ENCODE measurements around the gene CSH2.

The CSH2 gene

DNA sequence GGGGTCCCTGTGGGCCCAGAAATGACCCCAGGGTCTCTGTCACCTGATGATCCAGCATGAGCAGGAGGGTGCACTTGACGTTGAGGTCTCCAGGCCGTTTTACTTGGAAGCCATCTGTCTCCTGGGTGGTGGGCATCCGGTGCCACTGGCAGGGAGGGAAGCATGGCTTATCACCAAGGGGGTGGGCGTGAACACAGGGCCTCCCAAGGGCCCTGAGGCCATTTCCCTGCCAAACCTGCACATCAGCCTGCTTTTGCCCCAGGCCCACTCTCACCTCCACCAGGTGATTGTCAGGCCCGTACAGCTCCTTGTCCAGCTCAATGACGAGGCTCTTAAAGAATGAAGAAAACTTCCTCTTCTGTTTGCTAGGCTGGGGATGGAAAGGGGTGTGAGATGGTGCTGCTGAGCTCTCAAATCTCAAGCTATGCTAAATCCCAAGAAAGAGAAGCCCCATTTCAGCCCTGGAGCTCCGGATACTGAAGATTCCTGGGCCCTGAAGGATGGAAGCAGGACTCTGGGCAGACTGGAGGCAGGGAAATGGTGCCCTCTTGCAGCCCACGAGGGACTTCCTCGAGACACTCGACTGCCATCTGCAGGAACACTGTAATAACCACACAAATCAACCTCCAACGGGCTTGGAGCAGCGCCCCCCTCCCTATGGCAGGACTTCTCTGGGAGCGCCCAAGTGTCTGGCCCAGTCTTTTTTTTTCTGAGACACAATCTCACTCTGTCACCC is 38.9 kb downstream of the CSH2 start:
- DNase-seq (ENCODE audit: low read depth in 2 of 2), result peak in 1 of 2 donors; percentile 48

DNA sequence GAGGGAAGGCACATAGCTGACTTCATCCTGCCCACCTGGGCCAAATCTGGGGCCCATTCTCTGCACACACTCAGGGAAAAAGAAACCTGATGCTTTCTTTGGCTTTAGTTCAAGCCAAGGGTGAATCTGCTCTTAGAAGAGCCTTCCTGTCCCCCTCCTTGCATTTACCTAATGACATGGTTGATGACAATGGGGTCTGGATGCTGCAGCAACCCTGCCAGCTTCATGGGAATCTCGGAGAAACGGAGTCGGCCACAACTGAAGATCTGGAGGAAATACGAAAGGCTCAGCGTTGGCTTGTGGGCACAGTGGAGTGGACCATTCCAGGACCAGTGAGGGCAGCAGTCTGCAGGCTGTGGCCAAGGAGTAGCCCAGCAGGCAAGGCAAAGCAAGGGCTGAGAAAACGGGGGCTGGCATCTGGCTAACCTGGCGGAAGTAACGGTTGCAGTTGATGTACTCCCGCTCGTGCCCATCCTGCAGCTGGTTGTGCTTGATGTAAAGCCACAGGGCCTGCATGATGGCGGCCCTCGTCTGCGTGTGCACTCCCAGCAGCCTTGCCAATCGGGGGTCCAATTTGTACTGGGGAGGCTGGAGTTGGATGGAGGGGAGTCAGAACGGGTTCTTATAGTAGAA is 39.6 kb downstream of the CSH2 start:
- no peak for DNase-seq (ENCODE audit: low read depth in 2 of 2)

DNA sequence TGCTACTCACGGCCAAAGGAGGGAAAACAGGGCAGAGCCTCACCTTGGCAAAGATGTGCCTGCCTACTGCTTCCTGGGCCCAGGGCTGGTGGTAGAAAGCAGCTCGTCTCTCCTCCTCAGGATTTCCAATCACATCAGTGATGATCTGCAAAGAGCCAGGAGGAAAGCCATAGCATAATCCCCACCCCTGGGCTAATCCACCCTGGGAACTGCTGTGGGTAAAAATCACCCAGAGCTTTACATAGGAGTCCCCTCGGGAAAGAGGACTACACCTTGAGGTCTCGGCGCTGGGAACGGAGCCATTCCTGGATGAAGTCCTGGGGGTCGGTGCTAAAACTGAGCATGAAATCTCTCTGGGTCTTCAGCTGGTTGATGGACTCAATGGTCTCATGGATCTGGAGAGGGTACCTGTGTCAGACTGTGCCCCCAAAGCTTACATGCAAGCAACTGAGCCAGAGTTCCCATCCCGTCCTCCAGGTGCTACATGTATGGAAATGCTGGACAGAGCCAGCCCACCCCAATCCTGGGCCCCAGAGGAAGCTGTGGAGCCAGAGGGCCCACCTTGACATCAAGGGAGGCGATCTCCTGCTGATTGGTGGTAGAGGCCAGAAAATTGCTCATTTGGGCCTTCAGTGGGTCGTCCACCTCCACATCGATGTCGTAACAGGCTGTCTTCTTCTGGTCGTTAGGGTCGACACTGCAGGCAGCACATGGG is 40.3 kb downstream of the CSH2 start:
- no peak for DNase-seq (ENCODE audit: low read depth in 2 of 2)

DNA sequence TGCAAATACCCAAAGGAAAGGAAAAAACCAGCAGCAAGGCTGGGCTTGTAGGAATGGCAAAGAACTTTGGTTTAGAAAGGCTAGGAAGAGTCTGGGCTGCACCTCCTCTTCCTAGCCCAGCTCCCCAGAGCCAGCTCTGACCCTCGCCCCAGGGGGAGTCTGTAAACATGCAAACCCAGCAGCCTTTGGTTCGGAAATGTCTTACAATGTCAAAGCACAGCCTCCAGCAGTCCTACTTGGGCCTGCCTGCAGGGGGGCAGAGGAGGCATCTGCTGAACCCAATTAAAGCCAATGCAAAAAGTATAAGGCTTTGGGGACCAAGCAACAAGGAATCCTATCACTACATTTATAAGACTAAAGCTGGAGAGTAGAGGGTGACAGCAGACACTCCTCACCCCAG is 41.0 kb downstream of the CSH2 start:
- no peak for DNase-seq (ENCODE audit: low read depth in 2 of 2)

DNA sequence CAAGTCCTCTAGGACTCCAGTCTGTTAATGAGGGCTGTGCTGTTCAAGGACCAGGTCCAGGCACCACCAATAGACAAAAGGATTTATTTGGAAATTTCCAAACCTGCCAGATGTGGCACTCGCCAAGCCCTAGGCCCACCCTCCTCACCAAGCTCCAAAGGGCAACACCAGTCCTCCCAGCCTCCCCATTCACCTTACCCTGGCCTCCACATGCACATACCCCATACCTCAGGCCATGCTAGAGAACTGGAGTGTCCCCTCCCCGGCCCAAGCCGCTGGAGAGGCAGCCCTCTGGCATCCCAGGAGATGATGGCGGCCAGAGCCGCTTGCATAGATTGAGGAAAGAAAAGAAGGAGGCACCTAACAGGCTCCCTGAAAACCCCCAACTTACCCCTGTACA is 41.5 kb downstream of the CSH2 start:
- no peak for DNase-seq (ENCODE audit: low read depth in 2 of 2)

DNA sequence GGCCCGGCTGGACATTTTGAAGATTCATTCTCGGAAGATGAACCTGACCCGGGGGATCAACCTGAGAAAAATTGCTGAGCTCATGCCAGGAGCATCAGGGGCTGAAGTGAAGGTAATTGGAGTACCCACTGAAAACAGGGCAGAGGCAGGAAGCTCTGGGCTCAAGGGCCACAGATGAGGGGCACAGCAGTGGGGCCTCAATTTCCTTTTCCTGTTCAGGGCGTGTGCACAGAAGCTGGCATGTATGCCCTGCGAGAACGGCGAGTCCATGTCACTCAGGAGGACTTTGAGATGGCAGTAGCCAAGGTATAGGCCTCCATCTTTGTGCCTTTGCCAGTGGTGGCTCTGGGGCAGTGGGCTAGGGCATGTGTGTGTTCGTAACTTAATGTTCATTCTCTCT is 42.0 kb downstream of the CSH2 start:
- no peak for DNase-seq (ENCODE audit: low read depth in 2 of 2)

DNA sequence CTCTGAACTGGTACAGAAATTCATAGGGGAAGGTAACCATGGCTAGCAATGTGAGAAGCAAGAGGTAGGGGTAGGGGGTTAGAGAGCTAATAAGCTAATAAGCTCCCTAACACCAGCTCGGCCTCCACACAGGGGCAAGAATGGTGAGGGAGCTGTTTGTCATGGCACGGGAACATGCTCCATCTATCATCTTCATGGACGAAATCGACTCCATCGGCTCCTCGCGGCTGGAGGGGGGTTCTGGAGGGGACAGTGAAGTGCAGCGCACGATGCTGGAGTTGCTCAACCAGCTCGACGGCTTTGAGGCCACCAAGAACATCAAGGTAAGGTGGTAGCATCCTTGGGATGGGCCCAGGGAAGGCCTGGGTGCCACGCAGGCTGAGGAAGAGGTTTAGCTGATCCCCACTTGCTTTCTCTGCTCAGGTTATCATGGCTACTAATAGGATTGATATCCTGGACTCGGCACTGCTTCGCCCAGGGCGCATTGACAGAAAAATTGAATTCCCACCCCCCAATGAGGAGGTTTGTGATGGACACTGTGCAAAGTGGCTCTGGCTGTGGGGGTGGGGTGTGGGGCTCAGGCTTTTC is 42.5 kb downstream of the CSH2 start:
- DNase-seq (ENCODE audit: low read depth in 2 of 2), result no peak

DNA sequence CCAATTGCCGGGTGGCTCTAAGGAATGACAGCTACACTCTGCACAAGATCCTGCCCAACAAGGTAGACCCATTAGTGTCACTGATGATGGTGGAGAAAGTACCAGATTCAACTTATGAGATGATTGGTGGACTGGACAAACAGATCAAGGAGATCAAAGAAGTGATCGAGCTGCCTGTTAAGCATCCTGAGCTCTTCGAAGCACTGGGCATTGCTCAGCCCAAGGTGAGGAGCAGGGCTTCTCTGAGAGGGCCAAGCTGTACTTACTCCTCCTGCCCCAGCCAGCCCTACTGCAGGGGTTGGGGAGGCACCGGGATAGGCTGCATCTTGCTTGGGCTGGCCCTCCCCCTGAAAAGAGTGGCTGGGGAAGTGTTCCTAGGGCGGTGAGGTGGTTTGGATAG is 43.2 kb downstream of the CSH2 start:
- DNase-seq (ENCODE audit: low read depth in 2 of 2), result no peak

DNA sequence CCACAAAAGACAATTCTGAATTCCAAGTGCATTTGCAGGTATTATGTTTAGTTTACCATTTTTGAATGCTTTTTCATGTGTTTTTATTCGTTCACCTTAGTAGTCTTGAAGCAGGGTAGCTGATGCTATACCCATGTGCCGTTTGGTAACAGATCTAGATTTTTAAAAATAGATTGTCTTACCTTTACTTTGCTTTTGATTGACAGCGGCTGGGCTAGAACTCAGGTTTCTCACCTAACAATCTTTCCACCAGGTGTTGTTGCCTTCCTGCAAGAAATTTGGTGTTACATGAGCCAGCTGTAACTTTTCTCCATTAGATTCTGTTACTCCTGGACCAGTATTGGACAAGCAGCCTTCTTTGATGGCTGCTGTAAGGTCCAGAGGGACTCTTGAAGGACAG is 44.5 kb downstream of the CSH2 start:
- DNase-seq (ENCODE audit: low read depth in 2 of 2), result no peak

DNA sequence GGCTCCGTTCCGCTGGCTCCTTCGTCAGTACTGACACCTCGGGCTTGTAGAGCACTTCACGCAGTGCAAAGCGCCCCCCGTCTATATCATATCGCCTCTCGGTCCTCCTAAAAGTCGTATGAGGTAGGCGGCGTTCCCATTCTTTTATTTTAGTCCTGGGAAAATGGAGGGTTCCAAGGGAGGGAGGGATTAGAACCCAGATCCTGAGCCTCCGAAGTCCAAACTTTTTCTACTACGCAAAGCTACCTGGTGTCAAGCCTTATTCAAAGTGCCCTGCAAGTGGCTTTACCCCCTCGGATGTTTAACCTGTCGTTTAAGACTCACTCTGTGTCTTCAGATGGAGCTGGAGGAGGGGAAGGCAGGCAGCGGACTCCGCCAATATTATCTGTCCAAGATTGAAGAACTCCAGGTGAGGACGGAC is 45.7 kb downstream of the CSH2 start:
- no peak for DNase-seq (ENCODE audit: low read depth in 2 of 2)

DNA sequence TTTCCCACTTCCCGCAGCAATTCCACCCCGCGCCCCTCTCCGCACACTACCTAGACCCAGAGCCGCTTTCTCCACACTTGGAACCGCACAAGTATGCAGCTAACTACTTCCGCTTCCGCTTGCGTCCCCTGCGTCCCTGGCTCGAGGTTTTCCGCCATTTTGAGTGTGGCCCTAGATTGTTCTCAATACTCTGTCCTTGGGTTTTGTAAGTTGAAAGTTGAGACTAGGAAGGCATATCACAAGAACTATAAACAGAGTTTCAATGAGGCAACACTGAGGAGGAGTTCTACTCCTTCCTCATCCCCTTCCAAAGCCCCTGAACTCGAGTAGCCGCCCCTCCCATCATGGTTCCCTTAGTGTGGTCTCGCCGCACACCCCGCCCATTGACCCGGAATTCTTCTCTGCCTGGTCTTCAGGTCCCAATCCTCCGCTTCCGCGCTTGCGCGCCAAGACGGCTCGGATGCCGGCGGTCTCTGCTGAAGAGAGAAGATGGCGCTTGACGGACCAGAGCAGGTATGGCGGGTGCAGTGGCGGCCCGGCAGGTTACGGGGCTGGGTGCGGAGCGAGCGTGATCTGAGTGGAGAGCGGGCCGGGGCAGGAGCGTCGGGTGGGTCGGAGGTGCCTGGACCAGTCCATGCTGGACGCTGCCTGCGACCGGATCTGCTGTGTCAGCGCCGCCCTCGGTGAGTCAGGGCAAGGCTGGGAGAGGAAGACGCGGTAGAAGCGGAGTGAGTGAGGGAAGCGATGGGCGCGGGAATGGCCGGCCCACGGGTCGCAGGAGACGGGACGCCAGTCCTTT is 46.3 kb downstream of the CSH2 start, which contains the start of the genes FTSJ3 and PSMC5:
FTSJ3 (minus strand) TSS at position 662 of the 799 bp plus-strand sequence. CDS start 761 bp downstream, outside the sequence.
PSMC5 (plus strand) TSS at position 430 of the 799 bp plus-strand sequence; CDS start at position 490, 60 bp downstream.
- peak; percentile 93 to 95 for DNase-seq (ENCODE audit: low read depth in 2 of 2)

DNA sequence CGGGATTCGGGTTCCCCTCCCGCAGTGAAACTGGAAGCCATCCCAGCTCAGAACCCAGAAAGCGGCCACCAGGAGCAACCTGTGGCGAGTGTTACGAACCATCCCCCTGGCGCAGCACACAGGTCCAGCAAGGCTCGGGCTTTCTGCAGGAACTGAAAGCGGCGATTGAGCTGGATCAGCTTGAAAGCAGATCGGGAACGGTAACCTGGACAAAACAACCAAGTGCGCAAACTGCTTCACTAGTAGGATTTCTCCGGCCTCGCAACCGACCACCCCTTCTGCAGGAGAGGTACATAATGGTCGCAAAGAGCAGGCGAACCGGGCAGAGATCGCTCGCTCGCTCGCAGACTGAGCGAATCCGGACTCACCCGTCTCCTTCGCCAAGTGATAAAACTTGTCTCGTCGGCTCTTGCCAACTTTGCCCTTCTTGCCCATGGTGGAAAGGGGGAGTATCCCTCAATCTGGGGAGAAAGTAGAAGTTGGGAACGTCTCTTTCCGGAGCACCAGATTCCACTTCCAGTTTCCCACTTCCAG is 46.9 kb downstream of the CSH2 start:
- no peak for DNase-seq (ENCODE audit: low read depth in 2 of 2)

DNA sequence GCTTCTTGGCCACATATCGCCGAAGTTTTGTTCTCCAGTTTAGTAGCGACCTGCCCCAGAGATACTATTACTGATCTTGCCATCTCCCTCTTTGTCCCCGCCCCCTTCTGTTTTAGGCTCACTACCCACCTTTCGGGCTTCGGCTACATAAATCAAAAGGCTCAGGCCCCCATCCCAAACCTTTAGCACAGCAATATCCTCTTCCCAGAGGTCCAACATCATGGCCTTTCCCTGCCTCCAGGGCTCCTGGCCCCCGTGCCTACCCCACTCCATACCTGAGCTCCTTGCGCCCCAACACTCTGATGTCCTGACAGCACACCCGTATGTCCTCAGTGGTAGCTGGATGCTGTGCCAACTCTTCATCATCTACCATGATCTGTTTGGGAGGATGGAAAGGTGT is 49.1 kb downstream of the CSH2 start:
- DNase-seq (ENCODE audit: low read depth in 2 of 2), result no peak

DNA sequence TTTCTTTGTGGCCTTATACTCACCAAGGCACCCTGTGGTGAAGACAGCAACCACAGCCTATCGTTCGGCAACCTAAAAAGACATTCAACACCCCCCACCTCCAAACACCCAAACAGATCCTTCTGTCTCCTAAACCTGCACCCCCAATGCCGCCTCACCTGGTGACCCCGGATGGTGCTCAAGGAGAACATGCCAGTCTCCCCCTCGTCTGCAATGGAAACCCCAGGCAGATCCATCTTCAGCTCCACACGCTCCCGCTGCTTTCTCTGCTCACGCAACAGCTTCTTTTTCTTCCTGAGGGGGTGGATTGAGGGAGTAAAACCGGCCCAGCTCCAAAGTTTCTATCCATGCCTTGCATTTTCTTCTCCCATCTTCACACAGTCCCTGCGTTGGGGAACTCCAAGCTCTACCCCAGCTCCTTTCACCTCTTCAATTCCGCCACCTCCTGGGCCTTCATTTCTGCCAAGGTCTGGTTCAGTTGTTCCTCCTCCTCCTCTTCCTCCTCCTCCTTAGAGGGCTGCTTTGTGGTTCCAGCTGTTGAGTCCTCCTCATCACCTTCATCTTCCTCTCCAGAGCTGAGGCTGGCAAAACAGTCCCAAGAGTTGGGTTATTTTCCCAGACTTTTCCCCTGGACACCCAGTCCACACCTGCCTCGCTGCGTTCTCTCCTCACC is 49.7 kb downstream of the CSH2 start:
- DNase-seq (ENCODE audit: low read depth in 2 of 2), result no peak

DNA sequence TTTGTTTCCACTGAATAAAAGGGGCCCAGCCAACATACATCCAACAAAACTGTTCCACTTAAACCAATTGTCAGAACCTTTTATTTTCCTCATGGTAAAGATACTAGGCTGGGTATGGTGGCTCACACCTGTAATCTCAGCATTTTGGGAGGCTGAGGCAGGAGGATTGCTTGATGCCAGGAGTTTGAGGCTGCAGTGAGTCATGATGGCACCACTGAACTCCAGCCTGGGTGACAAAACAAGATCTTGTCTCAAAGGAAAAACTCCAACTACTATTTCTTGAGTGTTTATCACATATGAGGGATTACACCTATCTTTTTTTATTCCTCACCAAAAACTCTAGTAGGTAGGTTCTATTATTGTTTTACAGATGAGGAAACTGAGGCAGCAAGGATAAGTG is 50.9 kb downstream of the CSH2 start:
- no peak for DNase-seq (ENCODE audit: low read depth in 2 of 2)

All from stimulated activated CD8-positive, alpha-beta memory T cell treated with anti-CD3 and anti-CD28 coated beads, Interleukin-7, amount 100 ng/mL, for 4 hours (primary cell).